ENCODE measurements around the gene HCFC2.

DNA sequence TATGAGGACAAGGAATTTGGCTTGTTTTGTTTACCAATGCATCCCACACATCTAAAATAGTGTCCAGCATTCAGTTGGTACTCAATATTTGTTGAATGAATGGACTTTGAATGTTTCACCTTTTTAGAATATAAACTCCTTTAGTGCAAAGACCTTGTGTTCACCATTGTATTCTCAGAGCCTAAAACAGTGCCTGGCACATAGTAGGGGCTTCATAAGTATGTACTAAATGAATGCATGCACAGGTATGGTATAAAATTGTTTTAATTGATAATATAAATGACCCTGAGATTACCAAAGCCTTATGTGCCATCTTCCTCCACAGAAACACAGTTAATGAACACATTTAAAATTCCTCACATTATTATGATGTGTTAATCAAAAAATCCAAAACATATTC lies 78.7 kb downstream of the HCFC2 start:
- TF ChIP-seq YY1 (IDR thresholded peaks at IDR 0.05; ENCODE audit: insufficient read depth, insufficient read length) = no peak
- TF ChIP-seq SUZ12 (IDR thresholded peaks at IDR 0.05; ENCODE audit: extremely low read depth, insufficient read depth, insufficient read length) = no peak
- no peak for TF ChIP-seq ZNF274 (IDR thresholded peaks at IDR 0.05; ENCODE audit: low read depth, low read length)
